UCSD-AML1 (cell line): ENCODE results near the gene RCE1.

Experiments
- DNase-seq: peaks from one replicate; lab custom pipeline; 2025; ENCODE audit not compliant: unreplicated experiment; lab: John Stamatoyannopoulos, UW

The RCE1 gene

GRCh38 chr11:66844496-66845142 is 1.4 kb downstream of the RCE1 start:
- DNase-seq: no peak

GRCh38 chr11:66845143-66845875 is 2.1 kb downstream of the RCE1 start:
- no peak for DNase-seq

GRCh38 chr11:66845876-66846212 is 2.6 kb downstream of the RCE1 start:
- no peak for DNase-seq

- DNase-seq: no peak
Observed at GRCh38 chr11:66846671-66847091, 3.4 kb downstream of the RCE1 start.

- no peak for DNase-seq
Observed at GRCh38 chr11:66847461-66848232, 4.4 kb downstream of the RCE1 start.

GRCh38 chr11:66848671-66849500 is 5.6 kb downstream of the RCE1 start:
- no peak for DNase-seq

GRCh38 chr11:66849501-66850234 is 6.4 kb downstream of the RCE1 start:
- no peak for DNase-seq

GRCh38 chr11:66850235-66850587 is 7.0 kb downstream of the RCE1 start:
- DNase-seq: no peak

GRCh38 chr11:66850588-66851238 is 7.5 kb downstream of the RCE1 start:
- no peak for DNase-seq

GRCh38 chr11:66851239-66851596 is 8.0 kb downstream of the RCE1 start:
- no peak for DNase-seq

GRCh38 chr11:66851698-66852465 is 8.6 kb downstream of the RCE1 start:
- DNase-seq: peak; percentile 20

- no peak for DNase-seq
Observed at GRCh38 chr11:66852466-66853241, 9.4 kb downstream of the RCE1 start.

GRCh38 chr11:66853242-66854229 is 10.3 kb downstream of the RCE1 start:
- no peak for DNase-seq

GRCh38 chr11:66854231-66854661 is 11.0 kb downstream of the RCE1 start:
- DNase-seq: no peak

- no peak for DNase-seq
Observed at GRCh38 chr11:66854729-66855211, 11.5 kb downstream of the RCE1 start.

GRCh38 chr11:66855574-66856495 is 12.6 kb downstream of the RCE1 start:
- peak; percentile 93 for DNase-seq
